Heart right ventricle (tissue), 16 donors: ENCODE data around the gene MAPKAP1. TPM values are rescaled to one million over a fixed set of nuclear protein-coding genes. Genes with fewer than 3 reads are reported as not detected.

Experiments used
- ATAC-seq, 8 donors: fragments of 200-7000 bp; cut with Tn5 transposase; one replicate each; pipeline ENCODE4 v1.9.1; 2020; ENCODE audit warnings: mild to moderate bottlenecking in 8 of 8, moderate library complexity in 8 of 8, moderate number of reproducible peaks in 1 of 8
- DNase-seq, 2 donors: peaks; one replicate each; pipeline ENCODE4 v3.0.0-alpha.2; 2020
- H3K27ac ChIP-seq, 10 donors: fragments of 200-600 bp; sonication (generic) in 2 of 10; one replicate each; pipeline versions ENCODE4 v1.5.0 to v1.8.0; 2020 to 2022; ENCODE audit warnings: mild to moderate bottlenecking in 3 of 10
- H3K27me3 ChIP-seq, 7 donors: fragments of 200-600 bp; one replicate each; pipeline ENCODE4 v1.8.0; 2021 to 2022; ENCODE audit warnings: mild to moderate bottlenecking in 2 of 7
- H3K36me3 ChIP-seq, 9 donors: fragments of 200-600 bp; sonication (generic) in 1 of 9; one replicate each; pipeline versions ENCODE4 v1.5.0 to v1.8.0; 2020 to 2022; ENCODE audit warnings: mild to moderate bottlenecking in 2 of 9
- H3K4me1 ChIP-seq, 9 donors: fragments of 200-600 bp; sonication (generic) in 1 of 9; one replicate each; pipeline versions ENCODE4 v1.5.0 to v1.8.0; 2020 to 2022; ENCODE audit warnings: mild to moderate bottlenecking in 4 of 9
- H3K4me3 ChIP-seq, 10 donors: fragments of 200-600 bp; sonication (generic) in 2 of 10; one replicate each; pipeline versions ENCODE4 v1.5.0 to v1.8.0; 2020 to 2022; ENCODE audit warnings: mild to moderate bottlenecking in 7 of 10, moderate library complexity in 2 of 10
- H3K9me3 ChIP-seq, 11 donors: fragments of 200-600 bp in 10 of 11; sonication (generic) in 2 of 11; one replicate each; pipeline versions ENCODE4 v1.5.0 to v1.8.0; 2013 to 2022; ENCODE audit warnings: mild to moderate bottlenecking in 2 of 11, control low read depth in 1 of 11, moderate library complexity in 1 of 11
- WGBS, 2 donors: extraction: QIAGEN DNeasy Blood & Tissue Kit; methylation state at CpG; one replicate each; pipeline ENCODE4 v1.1.7; 2013; ENCODE audit warnings: inconsistent platforms in 1 of 2; 5-methylcytosine and 5-hydroxymethylcytosine counted together
- intact Hi-C, 10 donors: fragments of 100-400 bp; cut with DNase I; formaldehyde crosslinking; loops; one replicate each; pipeline versions ENCODE4 v1.11.1 to v1.14.2; 2022
- polyA plus RNA-seq, 2 donors: library from polyadenylated mRNA; stranded (reverse); fragments of 200-250 nt; gene quantifications; one replicate each; pipeline ENCODE4 v1.2.3, GENCODE V29; 2013
- total RNA-seq, 10 donors: library from RNA; stranded (reverse); fragmentation: NEBNext Ultra II Directional in 3 of 10; extraction: Animal tissue kit (Norgen Biotek cat#: 25700) in 3 of 10; gene quantifications; one replicate each; pipeline versions ENCODE4 v1.2.1 to v1.2.4, GENCODE V29; 2021 to 2023
- TF ChIP-seq, protein P1 (sequence below), 9 donors: fragments of 200-600 bp; sonication (generic) in 2 of 9; IDR thresholded peaks; one replicate each; pipeline versions ENCODE4 v1.5.0 to v1.8.0; 2021 to 2022; ENCODE audit warnings: antibody characterized with exemption in 9 of 9, mild to moderate bottlenecking in 5 of 9, moderate library complexity in 1 of 9
- donor health status: Arrhythmogenic right ventricular cardiomyopathy.
- donor health status: ischemic (EF 13 %, LVEDD 7.1; RV severe dilation, severe dysfunction).
- donor health status: healthy with polysubstance abuse.
- donor health status: DM: no; HTN: yes; CAD: no.
- donor health status: DM: no; HTN: no; CAD: no.
- donor health status: ischemic (EF 25% LVEDD 6.9; RV normal size, moderate dysfunction).
- donor health status: ischemic (EF 25% LVEDD 5.7; RV mildly dilated, moderate dysfunction).
- donor health status: healthy.
- donor health status: DM: yes; HTN: yes; CAD: no.
- donor health status: Ischemic cardiomyopathy.
- donor health status: ischemic (EF 35%, LVEDD 5.7; RV mildly dilated, moderate dysfunction).
- donor health status: nonischemic (EF 11% LVEDD 7.7; RV severe dilation, severe dysfunction).
- donor health status: DM: yes; HTN: yes; CAD: no.
- donor health status: PGD.
- donor health status: ischemic (EF 29% LVEDD 5.4; RV normal size, mild dysfunction).
- donor health status: nonischemic (EF 23%, LVEDD 6.1; RV moderate dilation, normal function).

The MAPKAP1 gene
- total and polyA plus RNA-seq, 12 donors, result 102 to 143 (median 116) TPM

DNA sequence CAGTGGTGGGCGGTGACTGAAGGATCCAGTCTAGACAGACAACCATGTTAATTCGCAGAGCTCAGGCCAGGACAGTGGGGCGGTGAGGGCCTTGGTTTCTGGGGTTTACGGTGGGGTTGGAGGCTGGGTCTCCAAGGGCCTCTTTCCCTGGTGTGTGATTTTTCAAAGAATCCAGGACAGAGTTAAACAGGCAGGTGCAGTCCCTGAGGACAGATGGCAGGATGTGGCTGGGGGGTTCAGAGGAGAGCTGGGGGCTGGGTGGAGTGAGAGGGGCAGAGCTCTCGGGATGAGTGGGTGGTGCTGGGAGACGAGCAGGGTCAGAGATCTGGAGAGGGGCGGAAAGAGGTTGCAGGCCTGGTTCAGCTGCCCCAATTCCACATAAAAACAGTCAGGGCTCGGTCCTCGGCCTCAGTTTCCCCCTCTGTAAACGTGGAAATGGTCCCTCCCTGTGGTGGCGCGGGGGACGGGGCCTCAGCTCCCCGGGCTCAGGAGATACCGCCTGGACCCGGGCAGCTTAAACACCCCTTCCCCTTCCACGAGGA lies 299.5 kb downstream of the MAPKAP1 start:
- H3K4me1 ChIP-seq, result peaks cover 0 to 13% (median 4%) of the 10 kb centered on the region in 9 donors
- H3K36me3 ChIP-seq, result no peaks in the 10 kb centered on the region
- peaks cover 0 to 10% (median 3%) of the 10 kb centered on the region in 7 donors for H3K27me3 ChIP-seq
- H3K9me3 ChIP-seq, result no peaks in the 10 kb centered on the region
- peak overlapping the region in 2 of 10 donors; percentile 32 to 76 for H3K27ac ChIP-seq
- intact Hi-C loops, result loop anchor here in 9 of 10 donors (2.0 to 10.0 kb wide), 11 partner anchors 225 to 1087 kb away; no protein-coding TSS in a partner anchor
- WGBS, 2 donors, result 38% methylated on average over 17 of the region's 17 CpGs
- peak overlapping the region in 9 of 10 donors; percentile 52 to 83 (median 68) for H3K4me3 ChIP-seq
- ATAC-seq, result peak in 5 of 8 donors; percentile 3 to 26 (median 7)
- no peak for DNase-seq
- TF ChIP-seq, protein P1, sequence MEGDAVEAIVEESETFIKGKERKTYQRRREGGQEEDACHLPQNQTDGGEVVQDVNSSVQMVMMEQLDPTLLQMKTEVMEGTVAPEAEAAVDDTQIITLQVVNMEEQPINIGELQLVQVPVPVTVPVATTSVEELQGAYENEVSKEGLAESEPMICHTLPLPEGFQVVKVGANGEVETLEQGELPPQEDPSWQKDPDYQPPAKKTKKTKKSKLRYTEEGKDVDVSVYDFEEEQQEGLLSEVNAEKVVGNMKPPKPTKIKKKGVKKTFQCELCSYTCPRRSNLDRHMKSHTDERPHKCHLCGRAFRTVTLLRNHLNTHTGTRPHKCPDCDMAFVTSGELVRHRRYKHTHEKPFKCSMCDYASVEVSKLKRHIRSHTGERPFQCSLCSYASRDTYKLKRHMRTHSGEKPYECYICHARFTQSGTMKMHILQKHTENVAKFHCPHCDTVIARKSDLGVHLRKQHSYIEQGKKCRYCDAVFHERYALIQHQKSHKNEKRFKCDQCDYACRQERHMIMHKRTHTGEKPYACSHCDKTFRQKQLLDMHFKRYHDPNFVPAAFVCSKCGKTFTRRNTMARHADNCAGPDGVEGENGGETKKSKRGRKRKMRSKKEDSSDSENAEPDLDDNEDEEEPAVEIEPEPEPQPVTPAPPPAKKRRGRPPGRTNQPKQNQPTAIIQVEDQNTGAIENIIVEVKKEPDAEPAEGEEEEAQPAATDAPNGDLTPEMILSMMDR (IDR thresholded peaks at IDR 0.05), result no peak

DNA sequence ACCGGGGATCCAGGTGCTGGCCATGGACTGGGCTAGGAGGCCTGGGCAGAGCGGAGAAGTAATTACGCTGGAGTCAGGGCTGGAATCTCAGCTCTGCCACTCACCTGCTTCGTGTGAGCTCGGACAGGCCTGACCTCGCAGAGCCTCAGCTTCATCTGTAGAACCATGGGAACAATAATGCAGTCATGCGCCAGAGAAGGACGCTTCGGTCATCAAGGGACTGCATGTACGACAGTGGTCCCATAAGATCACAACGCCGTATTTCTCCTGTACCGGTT lies 300.3 kb downstream of the MAPKAP1 start:
- no peak overlapping the region for H3K27ac ChIP-seq
- H3K27me3 ChIP-seq, result peaks cover 0 to 10% (median 3%) of the 10 kb centered on the region in 7 donors
- no peak for DNase-seq
- H3K9me3 ChIP-seq, result no peaks in the 10 kb centered on the region
- intact Hi-C loops, result loop anchor here in 9 of 10 donors (2.0 to 10.0 kb wide), 11 partner anchors 226 to 1088 kb away; no protein-coding TSS in a partner anchor
- no peaks in the 10 kb centered on the region for H3K36me3 ChIP-seq
- TF ChIP-seq, protein P1 (IDR thresholded peaks at IDR 0.05), result no peak
- no peak for ATAC-seq
- 95 to 98% methylated on average over 13 of the region's 13 CpGs for WGBS, 2 donors
- H3K4me3 ChIP-seq, result no peak overlapping the region
- peaks cover 0 to 13% (median 4%) of the 10 kb centered on the region in 9 donors for H3K4me1 ChIP-seq

DNA sequence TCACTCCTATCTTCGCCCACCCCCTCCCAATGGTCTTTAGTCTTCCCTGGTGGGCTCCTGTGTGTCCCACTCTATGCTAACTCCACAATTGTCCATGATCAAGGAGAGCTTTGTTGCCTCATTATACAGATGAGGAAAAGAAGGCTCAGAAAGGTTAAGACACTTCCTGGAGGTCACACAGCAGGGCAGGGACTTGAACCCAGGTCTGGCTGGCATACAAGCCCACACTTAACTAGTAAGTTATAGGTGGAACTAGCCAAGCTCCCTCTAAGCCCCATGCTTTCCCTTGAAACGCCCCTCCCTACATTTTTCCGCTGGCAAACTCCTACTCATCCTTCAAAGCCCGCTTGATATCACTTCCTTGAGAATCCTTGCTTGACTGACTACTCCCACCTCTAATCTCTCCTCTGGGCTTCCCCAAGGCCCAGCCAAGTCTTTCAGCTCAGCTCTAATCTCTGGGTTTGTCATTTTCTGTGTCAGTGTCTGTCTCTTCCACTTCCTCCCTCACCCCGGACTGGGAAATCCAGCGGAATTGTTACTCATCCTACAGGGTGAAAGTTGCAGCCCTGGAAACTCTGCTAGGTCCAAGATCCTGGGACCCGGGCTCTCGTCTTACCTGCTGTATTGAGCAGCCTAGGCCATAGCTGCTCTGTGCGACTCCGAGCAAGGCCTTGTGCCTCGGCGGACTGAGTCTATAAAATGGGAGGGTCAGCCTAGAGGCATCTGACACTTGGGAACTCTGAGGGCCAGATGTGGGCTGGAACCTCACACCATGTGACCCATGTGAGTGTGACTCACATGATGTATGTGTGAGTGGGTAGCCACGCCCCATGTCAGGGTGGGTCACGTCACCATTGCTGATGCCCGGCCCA lies 300.8 kb downstream of the MAPKAP1 start:
- no peaks in the 10 kb centered on the region for H3K36me3 ChIP-seq
- H3K9me3 ChIP-seq, result no peaks in the 10 kb centered on the region
- no peak overlapping the region for H3K4me3 ChIP-seq
- TF ChIP-seq, protein P1 (IDR thresholded peaks at IDR 0.05), result no peak
- no peak for DNase-seq
- no peak overlapping the region for H3K27ac ChIP-seq
- H3K27me3 ChIP-seq, result peaks cover 0 to 10% (median 3%) of the 10 kb centered on the region in 7 donors
- WGBS, 2 donors, result 86 to 92% methylated on average over 15 of the region's 15 CpGs
- intact Hi-C loops, result loop anchor here in 9 of 10 donors (2.0 to 10.0 kb wide), 11 partner anchors 226 to 1089 kb away; no protein-coding TSS in a partner anchor
- H3K4me1 ChIP-seq, result peaks cover 0 to 13% (median 4%) of the 10 kb centered on the region in 9 donors
- no peak for ATAC-seq

DNA sequence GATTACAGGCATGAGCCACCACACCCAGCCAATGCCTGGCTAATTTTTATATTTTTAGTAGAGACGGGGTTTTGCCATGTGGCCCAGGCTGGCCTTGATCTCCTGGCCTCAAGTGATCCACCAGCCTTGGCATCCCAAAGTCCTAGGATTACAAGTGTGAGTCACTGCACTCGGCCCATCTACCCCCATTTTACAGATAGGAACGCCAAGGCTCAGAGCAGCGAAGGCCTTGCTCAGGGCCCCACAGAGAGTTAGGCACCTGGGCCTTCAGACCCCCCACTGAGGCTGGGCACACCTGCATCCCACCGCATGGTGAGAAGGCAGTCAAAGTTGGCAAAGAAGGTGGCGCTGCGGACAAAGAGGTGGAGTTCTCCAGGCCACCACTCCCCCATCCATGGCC lies 302.3 kb downstream of the MAPKAP1 start:
- ATAC-seq, result no peak
- Histone ChIP-seq H3K9me3 (no peaks in the 10 kb centered on the region), H3K4me1 (peaks cover 0 to 13% (median 4%) of the 10 kb centered on the region in 9 donors), H3K27ac (no peak overlapping the region), H3K36me3 (no peaks in the 10 kb centered on the region), H3K4me3 (no peak overlapping the region), H3K27me3 (peaks cover 0 to 10% (median 3%) of the 10 kb centered on the region in 7 donors)
- TF ChIP-seq, protein P1 (IDR thresholded peaks at IDR 0.05), result no peak
- WGBS, 2 donors, result 89 to 97% methylated on average over 7 of the region's 7 CpGs
- DNase-seq, result no peak
- intact Hi-C loops, result loop anchor here in 8 of 10 donors (5.0 to 10.0 kb wide), 9 partner anchors 228 to 1090 kb away; no protein-coding TSS in a partner anchor
